ENCODE measurements around the gene DNAH11.
"Not testable (repeated sequence)": the region's sequence is repeated elsewhere in the genome, so short reads cannot be mapped to it uniquely, and the experiment has no call there.

Gene DNAH11, protein sequence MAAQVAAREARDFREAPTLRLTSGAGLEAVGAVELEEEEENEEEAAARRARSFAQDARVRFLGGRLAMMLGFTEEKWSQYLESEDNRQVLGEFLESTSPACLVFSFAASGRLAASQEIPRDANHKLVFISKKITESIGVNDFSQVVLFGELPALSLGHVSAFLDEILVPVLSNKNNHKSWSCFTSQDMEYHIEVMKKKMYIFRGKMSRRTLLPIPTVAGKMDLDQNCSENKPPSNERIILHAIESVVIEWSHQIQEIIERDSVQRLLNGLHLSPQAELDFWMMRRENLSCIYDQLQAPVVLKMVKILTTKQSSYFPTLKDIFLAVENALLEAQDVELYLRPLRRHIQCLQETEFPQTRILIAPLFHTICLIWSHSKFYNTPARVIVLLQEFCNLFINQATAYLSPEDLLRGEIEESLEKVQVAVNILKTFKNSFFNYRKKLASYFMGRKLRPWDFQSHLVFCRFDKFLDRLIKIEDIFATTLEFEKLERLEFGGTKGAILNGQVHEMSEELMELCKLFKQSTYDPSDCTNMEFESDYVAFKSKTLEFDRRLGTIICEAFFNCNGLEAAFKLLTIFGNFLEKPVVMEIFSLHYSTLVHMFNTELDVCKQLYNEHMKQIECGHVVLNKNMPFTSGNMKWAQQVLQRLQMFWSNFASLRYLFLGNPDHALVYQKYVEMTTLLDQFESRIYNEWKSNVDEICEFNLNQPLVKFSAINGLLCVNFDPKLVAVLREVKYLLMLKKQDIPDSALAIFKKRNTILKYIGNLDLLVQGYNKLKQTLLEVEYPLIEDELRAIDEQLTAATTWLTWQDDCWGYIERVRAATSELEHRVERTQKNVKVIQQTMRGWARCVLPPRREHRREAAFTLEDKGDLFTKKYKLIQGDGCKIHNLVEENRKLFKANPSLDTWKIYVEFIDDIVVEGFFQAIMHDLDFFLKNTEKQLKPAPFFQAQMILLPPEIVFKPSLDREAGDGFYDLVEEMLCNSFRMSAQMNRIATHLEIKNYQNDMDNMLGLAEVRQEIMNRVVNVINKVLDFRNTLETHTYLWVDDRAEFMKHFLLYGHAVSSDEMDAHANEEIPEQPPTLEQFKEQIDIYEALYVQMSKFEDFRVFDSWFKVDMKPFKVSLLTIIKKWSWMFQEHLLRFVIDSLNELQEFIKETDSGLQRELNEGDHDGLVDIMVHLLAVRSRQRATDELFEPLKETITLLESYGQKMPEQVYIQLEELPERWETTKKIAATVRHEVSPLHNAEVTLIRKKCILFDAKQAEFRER (N-terminal part only)

DNA sequence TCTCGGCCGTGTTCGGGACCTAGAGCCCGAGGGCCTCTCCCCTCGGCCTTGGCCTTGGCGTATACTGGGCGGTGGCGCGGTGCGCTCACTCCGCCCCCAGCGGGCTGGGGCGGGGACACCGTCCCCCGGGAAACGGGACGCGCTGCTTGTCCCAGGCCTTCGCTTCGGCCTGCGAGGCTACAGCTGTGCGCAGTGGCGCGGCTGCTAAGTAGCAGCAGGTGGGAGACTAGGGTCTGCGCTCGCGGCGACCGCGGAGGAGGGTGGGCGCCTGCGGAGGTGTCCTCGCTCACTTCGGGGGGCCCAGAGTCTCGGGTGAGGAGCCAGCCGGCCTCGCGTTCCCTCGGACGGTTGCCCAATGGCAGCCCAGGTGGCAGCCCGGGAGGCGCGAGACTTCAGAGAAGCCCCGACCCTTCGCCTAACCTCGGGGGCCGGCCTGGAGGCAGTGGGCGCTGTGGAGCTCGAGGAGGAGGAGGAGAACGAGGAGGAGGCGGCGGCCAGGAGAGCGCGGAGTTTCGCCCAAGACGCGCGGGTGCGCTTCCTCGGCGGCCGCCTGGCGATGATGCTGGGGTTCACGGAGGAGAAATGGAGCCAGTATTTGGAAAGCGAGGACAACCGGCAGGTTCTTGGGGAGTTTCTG lies at the start of gene DNAH11:
TSS of gene DNAH11 (plus strand) at position 149 of the 637 bp plus-strand sequence. CDS start at position 356, 207 bp downstream.
- FAIRE-seq (peak; percentile 88), DNase-seq (ENCODE audit: insufficient read length, low spot score) (peak; percentile 73)

DNA sequence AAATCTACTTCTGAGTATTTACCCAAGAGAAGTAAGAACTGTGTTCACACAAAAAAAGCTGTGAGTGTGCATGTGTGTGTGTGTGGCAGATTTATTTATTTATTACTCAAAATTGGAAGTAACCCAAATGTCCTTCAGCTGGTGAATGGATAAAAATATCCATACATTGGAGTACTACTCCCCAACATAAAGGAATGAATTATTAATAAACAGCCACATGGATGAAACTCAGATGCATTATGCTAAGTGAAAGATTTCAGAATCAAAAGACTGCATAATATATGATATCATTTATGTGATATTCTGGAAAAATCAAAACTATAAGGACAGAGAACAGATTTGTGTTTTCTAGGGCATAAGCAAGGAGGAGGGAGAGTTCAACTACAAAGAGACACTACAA lies 47.1 kb upstream of the DNAH11 start:
- FAIRE-seq (no peak), DNase-seq (ENCODE audit: insufficient read length, low spot score) (no peak)

- no peak for DNase-seq (ENCODE audit: insufficient read length, low spot score)
- no peak for FAIRE-seq
Measured at GRCh38 chr7:21497072-21497471, 45.8 kb upstream of the DNAH11 start.

DNA sequence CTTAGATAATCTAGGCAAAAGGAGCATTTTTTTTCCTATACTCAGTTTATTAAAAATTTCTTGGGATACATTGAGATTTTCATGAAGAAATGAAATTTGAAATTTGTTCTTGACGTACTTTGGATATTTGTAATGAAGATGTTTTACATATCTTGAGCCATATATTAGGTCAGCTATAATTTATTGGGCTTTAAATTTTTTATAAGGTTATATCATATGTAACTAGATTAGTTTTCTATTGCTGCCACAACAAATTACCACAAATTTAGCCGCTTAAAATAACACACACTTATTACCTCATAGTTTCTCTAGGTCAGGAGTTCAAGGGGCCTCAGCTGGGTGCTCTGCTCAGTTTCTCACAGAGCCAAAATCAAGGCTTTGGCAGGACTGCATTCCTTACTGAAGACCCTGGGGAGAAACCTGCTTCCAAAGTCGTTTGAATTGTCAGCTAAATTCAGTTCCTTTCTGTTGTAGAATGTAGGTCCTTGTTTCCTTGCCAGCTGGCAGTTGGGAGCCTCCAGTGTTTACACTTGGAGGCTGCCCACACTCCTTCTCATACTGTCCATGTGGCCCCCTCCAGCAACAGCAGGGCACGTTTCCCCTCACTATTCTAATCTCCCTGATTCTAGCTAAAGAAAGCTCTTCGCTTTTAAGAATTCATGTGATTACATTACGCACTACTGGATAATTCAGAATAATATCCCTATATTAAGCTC lies 42.6 kb upstream of the DNAH11 start:
- FAIRE-seq: no peak
- no peak for DNase-seq (ENCODE audit: insufficient read length, low spot score)

DNA sequence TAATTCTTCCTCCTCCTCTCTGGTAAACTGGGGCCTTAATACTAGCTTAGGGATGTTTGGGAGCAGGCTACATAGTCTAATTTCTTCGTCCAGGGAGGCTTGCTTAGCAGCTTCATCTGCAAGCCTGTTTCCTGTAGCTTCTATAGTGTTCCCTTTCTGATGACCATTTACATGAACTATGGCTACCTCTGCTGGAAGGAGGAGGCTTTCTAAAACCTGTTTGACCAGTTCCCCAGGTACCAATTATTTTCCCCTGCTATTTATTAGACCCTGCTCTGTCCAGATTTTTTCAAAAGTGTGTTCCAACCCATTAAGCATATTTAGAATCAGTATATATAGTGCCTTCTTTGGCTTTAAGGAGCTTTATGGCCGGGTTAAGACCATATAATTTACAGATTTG lies 38.8 kb upstream of the DNAH11 start:
- DNase-seq (ENCODE audit: insufficient read length, low spot score) (no peak), FAIRE-seq (no peak)

GRCh38 chr7:21507627-21508343 lies 35.1 kb upstream of the DNAH11 start:
- DNase-seq (ENCODE audit: insufficient read length, low spot score) (peak; percentile 14), FAIRE-seq (peak; percentile 40)

DNA sequence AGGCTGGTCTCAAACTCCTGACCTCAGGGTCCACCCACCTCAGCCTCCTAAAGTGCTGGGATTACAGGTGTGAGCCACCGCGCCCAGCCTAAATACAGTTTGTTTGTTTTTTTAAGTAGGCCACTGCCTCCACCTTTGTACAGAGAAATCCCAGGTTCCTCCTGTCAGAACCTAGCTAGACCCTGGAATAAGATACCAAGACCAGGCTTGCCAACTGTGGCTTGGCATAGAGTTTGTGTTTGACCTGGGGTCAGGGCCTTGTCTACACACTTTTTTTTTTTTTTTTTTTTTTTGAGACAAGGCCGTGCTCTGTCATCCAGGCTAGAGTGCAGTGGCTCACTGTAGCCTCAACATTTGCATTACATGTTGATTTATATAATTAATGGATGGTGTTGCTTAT lies 34.3 kb upstream of the DNAH11 start:
- FAIRE-seq (no peak), DNase-seq (ENCODE audit: insufficient read length, low spot score) (no peak)

- DNase-seq (ENCODE audit: insufficient read length, low spot score) (no peak), FAIRE-seq (no peak)
Measured at GRCh38 chr7:21514062-21514461, 28.8 kb upstream of the DNAH11 start.

DNA sequence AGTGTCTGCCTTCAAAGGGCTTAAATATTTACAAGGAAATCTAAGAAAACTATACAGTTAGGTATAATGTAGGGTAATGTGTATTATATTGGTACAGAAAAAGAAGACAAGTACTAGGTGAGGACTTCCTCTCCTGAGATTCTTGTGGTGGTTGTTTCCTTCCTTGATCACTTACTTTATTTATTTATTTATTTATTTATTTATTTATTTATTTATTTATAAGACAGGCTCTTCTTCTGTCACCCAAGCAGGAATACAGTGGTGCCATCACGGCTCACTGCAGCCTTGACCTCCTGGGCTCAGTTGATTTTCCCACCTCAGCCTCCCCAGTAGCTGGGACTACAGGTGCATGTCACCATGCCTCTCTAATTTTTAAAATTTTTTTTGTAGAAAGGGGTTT lies 18.2 kb upstream of the DNAH11 start:
- FAIRE-seq (no peak), DNase-seq (ENCODE audit: insufficient read length, low spot score) (no peak)

- DNase-seq (ENCODE audit: insufficient read length, low spot score): no peak
- no peak for FAIRE-seq
Measured at GRCh38 chr7:21526007-21526406, 16.8 kb upstream of the DNAH11 start.

GRCh38 chr7:21526448-21526847 lies 16.4 kb upstream of the DNAH11 start:
- FAIRE-seq: no peak
- no peak for DNase-seq (ENCODE audit: insufficient read length, low spot score)

DNA sequence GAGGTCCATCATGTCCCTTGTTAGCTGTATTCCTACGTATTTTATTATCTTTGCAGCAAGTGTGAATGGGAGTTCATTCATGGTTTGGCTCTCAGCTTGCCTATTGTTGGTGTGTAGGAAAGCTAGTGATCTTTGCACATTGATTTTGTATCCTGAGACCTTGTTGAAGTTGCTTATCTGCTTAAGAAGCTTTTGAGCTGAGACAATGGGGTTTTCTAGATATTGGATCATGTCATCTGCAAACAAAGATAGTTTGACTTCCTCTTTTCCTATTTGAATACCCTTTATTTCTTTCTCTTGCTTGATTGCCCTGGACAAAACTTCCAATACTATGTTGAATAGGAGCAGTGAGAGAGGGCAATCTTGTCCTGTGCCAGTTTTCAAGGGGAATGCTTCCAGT lies 10.4 kb upstream of the DNAH11 start:
- not testable (repeated sequence) for DNase-seq (ENCODE audit: insufficient read length, low spot score); FAIRE-seq

- not testable (repeated sequence) for FAIRE-seq; DNase-seq (ENCODE audit: insufficient read length, low spot score)
Measured at GRCh38 chr7:21533646-21534045, 9.2 kb upstream of the DNAH11 start.

DNA sequence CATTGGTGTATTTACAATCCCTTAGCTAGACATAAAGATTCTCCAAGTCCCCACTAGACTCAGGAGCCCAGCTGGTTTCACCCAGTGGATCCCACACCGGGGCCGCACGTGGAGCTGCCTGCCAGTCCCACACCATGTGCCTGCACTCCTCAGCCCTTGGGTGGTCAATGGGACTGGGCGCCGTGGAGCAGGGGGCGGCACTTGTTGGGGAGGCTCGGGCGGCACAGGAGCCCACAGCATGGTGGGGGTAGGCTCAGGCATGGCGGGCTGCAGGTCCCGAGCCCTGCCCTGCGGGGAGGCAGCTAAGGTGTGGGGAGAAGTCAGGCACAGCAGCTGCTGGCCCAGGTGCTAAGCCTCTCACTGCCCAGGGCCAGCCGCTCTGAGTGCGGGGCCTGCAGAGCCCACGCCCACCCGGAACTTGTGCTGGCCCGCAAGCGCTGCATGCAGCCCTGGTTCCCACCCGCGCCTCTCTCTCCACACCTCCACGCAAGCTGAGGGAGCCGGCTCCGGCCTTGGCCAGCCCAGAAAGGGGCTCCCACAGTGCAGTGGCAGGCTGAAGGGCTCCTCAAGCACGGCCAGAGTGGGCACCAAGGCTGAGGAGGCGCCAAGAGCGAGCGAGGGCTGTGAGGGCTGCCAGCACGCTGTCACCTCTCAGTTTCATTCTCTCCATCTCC lies 6.3 kb upstream of the DNAH11 start:
- not testable (repeated sequence) for FAIRE-seq; DNase-seq (ENCODE audit: insufficient read length, low spot score)

DNA sequence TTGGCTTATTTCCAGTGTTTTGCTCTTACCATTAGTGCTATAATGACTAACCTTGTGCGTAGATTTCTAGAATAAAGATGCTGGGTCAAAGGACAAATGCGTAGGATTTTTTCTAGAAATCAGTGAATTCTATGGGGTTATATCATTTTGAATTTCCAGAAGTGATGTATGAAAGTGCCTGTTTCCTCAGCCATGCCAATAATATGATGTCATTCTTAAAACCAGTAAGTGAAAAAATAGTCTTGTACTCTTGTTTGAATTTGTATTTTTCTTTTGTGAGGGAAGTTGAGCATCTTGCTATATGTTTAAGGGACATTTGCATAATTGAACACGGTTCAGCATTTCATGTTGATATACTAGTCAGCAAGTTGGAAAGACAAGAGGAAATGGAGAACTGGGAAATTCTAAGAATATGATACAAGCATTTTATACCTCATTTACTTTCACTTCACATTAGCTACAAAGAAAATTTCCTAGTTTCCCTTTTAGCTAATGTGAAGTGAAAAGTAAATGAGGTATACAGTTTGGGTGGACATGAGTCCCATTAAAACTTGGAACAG lies 3.8 kb upstream of the DNAH11 start:
- DNase-seq (ENCODE audit: insufficient read length, low spot score) (no peak), FAIRE-seq (no peak)

DNA sequence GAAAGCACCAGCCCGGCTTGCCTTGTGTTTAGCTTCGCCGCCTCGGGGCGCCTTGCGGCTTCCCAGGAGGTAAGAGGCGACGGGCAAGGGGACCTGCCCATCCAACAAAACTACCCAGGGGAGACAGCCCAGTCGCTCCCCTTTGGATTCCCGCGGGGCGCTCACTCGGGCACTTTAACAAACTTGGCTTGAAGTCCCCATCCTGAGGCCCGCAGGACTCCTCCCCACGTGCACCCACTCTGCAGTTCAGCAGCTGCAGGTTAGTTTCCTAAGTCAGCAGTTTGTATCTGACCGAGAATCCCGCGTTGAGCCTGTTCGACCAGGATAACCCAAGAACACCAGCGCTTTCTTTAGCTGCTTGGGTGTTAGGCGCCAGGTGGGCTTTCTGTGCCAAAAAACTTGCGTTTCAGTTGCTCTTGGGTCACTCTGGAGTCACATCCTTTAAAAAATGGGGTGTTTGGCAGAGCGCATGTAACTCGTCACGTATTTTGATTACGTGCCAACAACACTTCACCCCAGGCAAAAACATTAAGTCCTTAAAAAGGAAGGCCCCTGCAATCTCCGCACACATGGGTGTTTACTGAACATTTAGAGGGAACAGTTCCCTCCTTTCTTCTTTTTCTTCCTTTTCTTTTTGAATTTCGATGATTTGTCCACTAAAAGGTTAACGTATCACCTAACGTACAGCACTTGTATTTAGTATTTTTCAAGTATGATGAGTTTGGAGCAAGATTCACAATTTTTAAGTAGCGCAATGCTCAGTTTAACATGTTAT lies 876 bp downstream of the DNAH11 start:
- FAIRE-seq (no peak), DNase-seq (ENCODE audit: insufficient read length, low spot score) (peak; percentile 8)

GRCh38 chr7:21544303-21544656 lies 1.4 kb downstream of the DNAH11 start:
- FAIRE-seq: no peak
- DNase-seq (ENCODE audit: insufficient read length, low spot score): no peak

DNA sequence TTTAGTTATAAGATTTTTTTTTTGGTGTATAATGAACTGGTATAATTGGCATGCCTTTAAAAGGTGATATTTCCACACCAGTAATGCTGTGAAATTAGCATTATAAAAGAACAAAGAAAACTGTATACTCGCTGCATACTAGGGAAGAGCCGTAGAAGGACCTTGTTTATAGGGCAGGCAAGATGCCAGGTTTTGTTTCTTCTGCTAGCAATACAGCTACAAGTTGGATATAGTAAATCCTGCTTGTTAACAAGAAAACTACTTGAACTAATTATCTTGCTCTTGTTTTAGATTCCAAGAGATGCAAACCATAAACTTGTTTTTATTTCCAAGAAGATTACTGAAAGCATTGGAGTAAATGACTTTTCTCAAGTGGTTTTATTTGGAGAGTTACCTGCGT lies 1.9 kb downstream of the DNAH11 start:
- DNase-seq (ENCODE audit: insufficient read length, low spot score) (no peak), FAIRE-seq (no peak)
